ENCODE data around the gene ZNHIT2.

Gene ZNHIT2

GRCh38 chr11:65107751-65108468, 9.6 kb downstream of the ZNHIT2 start:
- no peak for TF ChIP-seq ZFX (IDR thresholded peaks at IDR 0.05; ENCODE audit: borderline replicate concordance)
- TF ChIP-seq CTCF (IDR thresholded peaks at IDR 0.05), result no peak
- no peak overlapping the region for H3K27ac ChIP-seq

GRCh38 chr11:65107078-65107477, 10.4 kb downstream of the ZNHIT2 start:
- H3K27ac ChIP-seq, result no peak overlapping the region
- TF ChIP-seq ZFX (IDR thresholded peaks at IDR 0.05; ENCODE audit: borderline replicate concordance), result no peak
- no peak for TF ChIP-seq CTCF (IDR thresholded peaks at IDR 0.05)

- no peak for TF ChIP-seq CTCF (IDR thresholded peaks at IDR 0.05)
- peak overlapping the region; percentile 92 for H3K27ac ChIP-seq
Observed at GRCh38 chr11:65104628-65105027, 12.9 kb downstream of the ZNHIT2 start.

GRCh38 chr11:65103476-65103875, 14.0 kb downstream of the ZNHIT2 start:
- TF ChIP-seq CTCF (IDR thresholded peaks at IDR 0.05) (no peak), ZFX (IDR thresholded peaks at IDR 0.05; ENCODE audit: borderline replicate concordance) (no peak)
- H3K27ac ChIP-seq, result peak overlapping the region; percentile 92

GRCh38 chr11:65102142-65103095, 15.1 kb downstream of the ZNHIT2 start:
- no peak for TF ChIP-seq ZFX (IDR thresholded peaks at IDR 0.05; ENCODE audit: borderline replicate concordance)
- peak overlapping the region; percentile 92 for H3K27ac ChIP-seq

GRCh38 chr11:65100674-65101350, 16.7 kb downstream of the ZNHIT2 start:
- H3K27ac ChIP-seq, result peak overlapping the region; percentile 92
- no peak for TF ChIP-seq ZFX (IDR thresholded peaks at IDR 0.05; ENCODE audit: borderline replicate concordance)
- peak; percentile 40 for TF ChIP-seq CTCF (IDR thresholded peaks at IDR 0.05)

- H3K27ac ChIP-seq, result peak overlapping the region; percentile 87
- TF ChIP-seq CTCF (IDR thresholded peaks at IDR 0.05), result no peak
- TF ChIP-seq ZFX (IDR thresholded peaks at IDR 0.05; ENCODE audit: borderline replicate concordance), result no peak
Observed at GRCh38 chr11:65096926-65097325, 20.6 kb downstream of the ZNHIT2 start.
